Activated CD8-positive, alpha-beta T cell treated with anti-CD3 and anti-CD28 coated beads for 36 hours (primary cell): Measurements from ENCODE around the gene DRD1. TPM values are rescaled to one million over a fixed set of nuclear protein-coding genes. Genes with fewer than 3 reads are reported as not detected.
"Not testable (repeated sequence)": the region's sequence is repeated elsewhere in the genome, so short reads cannot be mapped to it uniquely, and the experiment has no call there.

ENCODE experiments used
- ATAC-seq: fragments of 200-7000 bp; cut with Tn5 transposase; one replicate; pipeline ENCODE4 v1.10.0; 2021; ENCODE audit warnings: mild to moderate bottlenecking, moderate library complexity
- CTCF ChIA-PET: fragments of 350-600 bp; sonication (Branson Sonifier 250); formaldehyde crosslinking; loops from one replicate; lab custom pipeline; 2021; ENCODE audit warnings: antibody characterized with exemption; lab: Charles Lee
- POLR2A ChIA-PET: fragments of 350-600 bp; sonication (Branson Sonifier 250); formaldehyde crosslinking; loops from one replicate; lab custom pipeline; 2021; ENCODE audit warnings: antibody characterized with exemption; lab: Charles Lee
- DNase-seq: peaks from one replicate; pipeline ENCODE4 v3.0.0-alpha.2; 2020
- H3K27ac Mint-ChIP-seq: one replicate; pipeline ENCODE4 v1.8.0; 2021; ENCODE audit warnings: mild to moderate bottlenecking, mixed read lengths
- H3K27me3 Mint-ChIP-seq: one replicate; pipeline ENCODE4 v1.8.0; 2021; ENCODE audit warnings: mixed read lengths
- H3K36me3 Mint-ChIP-seq: one replicate; pipeline ENCODE4 v1.8.0; 2021; ENCODE audit warnings: low read depth, mixed read lengths
- H3K4me1 Mint-ChIP-seq: one replicate; pipeline ENCODE4 v1.8.0; 2021; ENCODE audit warnings: low read depth, mixed read lengths
- H3K4me3 Mint-ChIP-seq: one replicate; pipeline ENCODE4 v1.8.0; 2021; ENCODE audit warnings: mild to moderate bottlenecking, moderate library complexity, mixed read lengths
- H3K9me3 Mint-ChIP-seq: one replicate; pipeline ENCODE4 v1.8.0; 2021; ENCODE audit warnings: mixed read lengths
- intact Hi-C: fragments of 100-400 bp; cut with micrococcal nuclease; formaldehyde crosslinking; loops from one replicate; pipeline ENCODE4 v1.10.0; 2022
- total RNA-seq, 2 experiments: library from RNA; stranded (reverse); gene quantifications; one replicate each; pipeline ENCODE4 v1.2.3, GENCODE V29; 2021
- TF ChIP-seq, protein P1 (sequence below): fragments of 200-600 bp; IDR thresholded peaks from one replicate; pipeline ENCODE4 v1.8.0; 2022; ENCODE audit warnings: antibody characterized with exemption, mild to moderate bottlenecking

DRD1 gene
- total RNA-seq, 2 experiments from 2014 or later, result not detected

DNA sequence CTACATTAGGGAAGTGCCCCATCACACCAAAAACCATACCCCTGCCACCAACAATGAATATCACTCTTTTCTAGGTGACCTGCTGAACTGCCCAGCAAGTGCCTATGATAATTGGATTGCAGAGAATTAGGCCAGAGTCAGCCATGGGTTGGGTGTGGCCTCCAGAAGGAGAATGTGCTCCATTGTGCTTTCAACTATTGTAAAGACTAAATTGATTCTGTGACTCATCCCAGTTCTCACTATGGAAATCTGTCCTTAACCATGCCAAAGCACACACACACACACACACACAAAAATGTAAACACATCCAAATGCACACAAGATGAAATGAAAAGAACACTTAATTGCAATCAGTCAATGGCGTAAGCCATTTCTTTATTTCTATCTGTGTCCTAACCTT, 25.7 kb downstream of the DRD1 start:
- H3K27ac Mint-ChIP-seq, result no peak overlapping the region
- no peaks in the 10 kb centered on the region for H3K36me3 Mint-ChIP-seq
- intact Hi-C loops, result no loop called here
- DNase-seq (no peak), ATAC-seq (no peak)
- H3K4me3 Mint-ChIP-seq, result no peak overlapping the region
- H3K27me3 Mint-ChIP-seq, result peaks cover 21% of the 10 kb centered on the region
- TF ChIP-seq, protein P1, sequence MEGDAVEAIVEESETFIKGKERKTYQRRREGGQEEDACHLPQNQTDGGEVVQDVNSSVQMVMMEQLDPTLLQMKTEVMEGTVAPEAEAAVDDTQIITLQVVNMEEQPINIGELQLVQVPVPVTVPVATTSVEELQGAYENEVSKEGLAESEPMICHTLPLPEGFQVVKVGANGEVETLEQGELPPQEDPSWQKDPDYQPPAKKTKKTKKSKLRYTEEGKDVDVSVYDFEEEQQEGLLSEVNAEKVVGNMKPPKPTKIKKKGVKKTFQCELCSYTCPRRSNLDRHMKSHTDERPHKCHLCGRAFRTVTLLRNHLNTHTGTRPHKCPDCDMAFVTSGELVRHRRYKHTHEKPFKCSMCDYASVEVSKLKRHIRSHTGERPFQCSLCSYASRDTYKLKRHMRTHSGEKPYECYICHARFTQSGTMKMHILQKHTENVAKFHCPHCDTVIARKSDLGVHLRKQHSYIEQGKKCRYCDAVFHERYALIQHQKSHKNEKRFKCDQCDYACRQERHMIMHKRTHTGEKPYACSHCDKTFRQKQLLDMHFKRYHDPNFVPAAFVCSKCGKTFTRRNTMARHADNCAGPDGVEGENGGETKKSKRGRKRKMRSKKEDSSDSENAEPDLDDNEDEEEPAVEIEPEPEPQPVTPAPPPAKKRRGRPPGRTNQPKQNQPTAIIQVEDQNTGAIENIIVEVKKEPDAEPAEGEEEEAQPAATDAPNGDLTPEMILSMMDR, result no peak
- no peaks in the 10 kb centered on the region for H3K4me1 Mint-ChIP-seq
- ChIA-PET CTCF (no interaction called here), POLR2A (no interaction called here)
- H3K9me3 Mint-ChIP-seq, result no peaks in the 10 kb centered on the region

DNA sequence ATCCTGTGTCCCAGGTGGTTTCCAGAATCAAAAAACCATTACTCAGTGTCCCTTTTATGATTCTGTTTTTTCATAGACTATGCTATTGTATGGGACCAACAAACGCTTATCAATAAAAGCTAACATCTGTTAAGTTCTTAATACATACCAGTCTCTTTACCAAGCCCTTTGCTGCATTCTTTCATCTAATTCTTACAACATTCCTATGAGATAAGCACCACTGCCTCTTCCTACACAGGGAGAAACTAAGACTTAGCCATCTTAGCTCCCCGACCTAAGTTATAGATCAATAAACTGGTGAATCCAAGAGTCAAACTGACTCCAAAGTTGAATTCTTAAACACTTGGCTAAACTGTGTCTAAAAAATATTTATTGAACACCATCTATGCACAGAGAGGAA, 26.6 kb downstream of the DRD1 start:
- ChIA-PET CTCF (no interaction called here), POLR2A (no interaction called here)
- Mint-ChIP-seq H3K4me1 (no peaks in the 10 kb centered on the region), H3K9me3 (no peaks in the 10 kb centered on the region), H3K27me3 (peaks cover 17% of the 10 kb centered on the region), H3K36me3 (no peaks in the 10 kb centered on the region), H3K4me3 (no peak overlapping the region), H3K27ac (no peak overlapping the region)
- TF ChIP-seq, protein P1, result no peak
- ATAC-seq (no peak), DNase-seq (no peak)
- intact Hi-C loops, result no loop called here

DNA sequence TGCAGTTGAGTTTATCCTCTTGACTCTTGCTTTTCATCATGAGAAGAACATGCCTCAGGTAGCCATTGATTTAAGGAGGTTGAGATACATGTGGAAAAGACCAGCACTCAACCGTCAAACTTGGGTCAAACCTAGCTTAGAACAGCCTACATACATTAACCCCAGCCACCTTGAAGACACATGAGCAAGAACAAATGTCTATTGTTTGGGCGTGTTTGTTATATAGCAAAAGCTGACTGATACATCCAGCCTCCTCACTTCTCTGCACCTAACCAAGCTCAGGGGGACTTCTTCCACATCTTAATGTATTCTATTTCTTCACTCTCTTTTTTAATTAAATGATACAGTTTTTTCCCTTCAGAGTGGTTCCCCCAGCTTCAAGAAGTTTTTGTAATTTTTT, 28.7 kb downstream of the DRD1 start:
- TF ChIP-seq, protein P1, result no peak
- H3K4me1 Mint-ChIP-seq, result no peaks in the 10 kb centered on the region
- H3K27ac Mint-ChIP-seq, result no peak overlapping the region
- DNase-seq (no peak), ATAC-seq (no peak)
- CTCF ChIA-PET, result interaction anchor here (1.4 kb wide), 1 partner anchor 505 kb away, joined by 3 read pairs; no protein-coding TSS in a partner anchor
- intact Hi-C loops, result no loop called here
- H3K27me3 Mint-ChIP-seq, result peaks cover 14% of the 10 kb centered on the region
- no peak overlapping the region for H3K4me3 Mint-ChIP-seq
- H3K9me3 Mint-ChIP-seq, result no peaks in the 10 kb centered on the region
- no peaks in the 10 kb centered on the region for H3K36me3 Mint-ChIP-seq
- POLR2A ChIA-PET, result no interaction called here

DNA sequence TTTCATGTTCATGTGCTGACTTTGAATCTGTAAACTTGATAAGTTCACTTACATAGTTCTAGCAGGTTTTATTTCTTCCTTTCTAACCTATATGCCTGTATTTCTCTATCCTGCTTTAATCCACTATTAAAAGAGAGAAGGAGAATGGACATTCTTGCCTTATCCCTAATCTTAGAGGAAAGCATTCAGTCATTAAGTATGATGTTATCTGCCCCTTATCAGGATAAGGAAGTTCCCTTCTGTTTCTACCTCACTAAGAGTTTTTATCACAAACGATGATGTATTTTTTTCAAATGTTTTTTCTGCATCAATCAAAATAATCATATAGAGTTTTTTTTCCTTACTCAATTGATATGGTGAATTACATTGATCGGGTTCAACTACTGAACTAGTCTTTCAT, 33.1 kb downstream of the DRD1 start:
- H3K4me1 Mint-ChIP-seq, result no peaks in the 10 kb centered on the region
- TF ChIP-seq, protein P1, result no peak
- ChIA-PET POLR2A (no interaction called here), CTCF (no interaction called here)
- H3K27me3 Mint-ChIP-seq, result peaks cover 8% of the 10 kb centered on the region
- H3K4me3 Mint-ChIP-seq, result no peak overlapping the region
- no peaks in the 10 kb centered on the region for H3K36me3 Mint-ChIP-seq
- ATAC-seq, result no peak
- no peak overlapping the region for H3K27ac Mint-ChIP-seq
- no peak for DNase-seq
- intact Hi-C loops, result no loop called here
- H3K9me3 Mint-ChIP-seq, result no peaks in the 10 kb centered on the region

DNA sequence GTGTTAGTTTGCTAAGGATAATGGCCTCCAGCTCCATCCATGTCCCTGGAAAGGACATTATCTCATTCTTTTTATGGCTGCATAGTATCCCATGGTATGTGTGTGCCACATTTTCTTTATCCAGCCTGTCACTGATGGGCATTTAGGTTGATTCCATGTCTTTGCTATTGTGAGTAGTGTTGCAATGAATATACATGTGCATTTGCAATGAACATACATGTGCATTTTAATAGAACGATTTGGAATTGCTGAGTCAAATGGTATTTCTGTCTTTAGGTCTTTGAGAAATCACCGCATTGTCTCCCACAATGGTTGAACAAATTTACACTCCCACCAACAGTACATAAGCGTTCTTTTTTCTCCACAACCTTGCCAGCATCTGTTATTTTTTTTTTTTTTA, 37.7 kb downstream of the DRD1 start:
- DNase-seq, result no peak
- no peaks in the 10 kb centered on the region for H3K4me1 Mint-ChIP-seq
- intact Hi-C loops, result no loop called here
- TF ChIP-seq, protein P1, result no peak
- no peak overlapping the region for H3K4me3 Mint-ChIP-seq
- ChIA-PET CTCF (no interaction called here), POLR2A (no interaction called here)
- H3K9me3 Mint-ChIP-seq, result peaks cover 4% of the 10 kb centered on the region
- H3K27me3 Mint-ChIP-seq, result peaks cover 4% of the 10 kb centered on the region
- ATAC-seq, result no peak
- no peak overlapping the region for H3K27ac Mint-ChIP-seq
- no peaks in the 10 kb centered on the region for H3K36me3 Mint-ChIP-seq

DNA sequence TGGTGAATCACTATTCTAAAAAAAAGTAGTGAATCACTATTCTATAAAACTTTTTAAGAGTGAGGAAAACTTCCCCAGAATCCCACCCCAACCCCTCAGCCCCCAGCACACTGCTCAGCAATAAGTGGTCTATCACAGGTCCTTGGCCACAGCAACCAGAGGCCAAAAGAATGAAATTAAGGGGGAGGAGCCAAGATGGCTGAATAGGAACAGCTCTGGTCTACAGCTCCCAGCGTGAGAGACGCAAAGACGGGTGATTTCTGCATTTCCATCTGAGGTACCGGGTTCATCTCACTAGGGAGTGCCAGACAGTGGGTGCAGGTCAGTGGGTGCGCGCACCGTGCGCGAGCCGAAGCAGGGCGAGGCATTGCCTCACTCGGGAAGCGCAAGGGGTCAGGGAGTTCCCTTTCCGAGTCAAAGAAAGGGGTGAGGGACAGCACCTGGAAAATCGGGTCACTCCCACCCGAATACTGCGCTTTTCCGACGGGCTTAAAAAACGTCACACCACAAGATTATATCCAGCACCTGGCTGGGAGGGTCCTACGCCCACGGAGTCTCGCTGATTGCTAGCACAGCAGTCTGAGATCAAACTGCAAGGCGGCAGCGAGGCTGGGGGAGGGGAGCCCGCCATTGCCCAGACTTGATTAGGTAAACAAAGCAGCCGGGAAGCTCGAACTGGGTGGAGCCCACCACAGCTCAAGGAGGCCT, 46.2 kb downstream of the DRD1 start:
- H3K4me1 Mint-ChIP-seq, CTCF ChIA-PET, DNase-seq, H3K4me3 Mint-ChIP-seq, H3K27ac Mint-ChIP-seq, POLR2A ChIA-PET, intact Hi-C loops, H3K9me3 Mint-ChIP-seq, H3K36me3 Mint-ChIP-seq, ATAC-seq: not testable (repeated sequence)
- H3K27me3 Mint-ChIP-seq, result peaks cover 11% of the 10 kb centered on the region

DNA sequence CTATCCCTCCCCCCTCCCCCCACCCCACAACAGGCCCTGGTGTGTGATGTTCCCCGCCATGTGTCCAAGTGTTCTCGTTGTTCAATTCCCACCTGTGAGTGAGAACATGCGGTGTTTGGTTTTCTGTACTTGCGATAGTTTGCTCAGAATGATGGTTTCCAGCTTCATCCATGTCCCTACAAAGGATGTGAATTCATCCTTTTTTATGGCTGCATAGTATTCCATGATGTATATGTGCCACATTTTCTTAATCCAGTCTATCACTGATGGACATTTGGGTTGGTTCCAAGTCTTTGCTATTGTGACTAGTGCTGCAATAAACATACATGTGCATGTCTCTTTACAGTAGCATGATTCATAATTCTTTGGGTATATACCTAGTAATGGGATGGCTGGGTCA, 48.6 kb downstream of the DRD1 start:
- H3K4me1 Mint-ChIP-seq, ATAC-seq, intact Hi-C loops, H3K4me3 Mint-ChIP-seq, CTCF ChIA-PET, H3K36me3 Mint-ChIP-seq, DNase-seq, H3K27ac Mint-ChIP-seq, H3K9me3 Mint-ChIP-seq, POLR2A ChIA-PET: not testable (repeated sequence)
- peaks cover 11% of the 10 kb centered on the region for H3K27me3 Mint-ChIP-seq
